Muscle layer of duodenum (tissue), 2 donors: Measurements from ENCODE around the gene BIN2.

Source experiments
- H3K27ac ChIP-seq: one replicate; pipeline ENCODE4 v1.7.0; 2013; ENCODE audit warnings: mild to moderate bottlenecking, low read length
- H3K27me3 ChIP-seq: one replicate; pipeline ENCODE4 v1.7.0; 2013; ENCODE audit warnings: low read depth, mild to moderate bottlenecking, control low read depth, low read length
- H3K36me3 ChIP-seq, 2 donors: one replicate each; pipeline ENCODE4 v1.7.0; 2013; ENCODE audit warnings: low read length in 2 of 2, control low read depth in 1 of 2, mild to moderate bottlenecking in 1 of 2; ENCODE audit not compliant: insufficient read depth in 2 of 2, control insufficient read depth in 1 of 2
- H3K4me1 ChIP-seq, 2 donors: one replicate each; pipeline ENCODE4 v1.7.0; 2013; ENCODE audit warnings: low read length in 2 of 2, mild to moderate bottlenecking in 2 of 2, control low read depth in 1 of 2, moderate library complexity in 1 of 2; ENCODE audit not compliant: insufficient read depth in 2 of 2, control insufficient read depth in 1 of 2
- H3K4me3 ChIP-seq, 2 donors: one replicate each; pipeline ENCODE4 v1.7.0; 2013; ENCODE audit warnings: low read length in 2 of 2, low read depth in 1 of 2, mild to moderate bottlenecking in 1 of 2
- H3K9me3 ChIP-seq, 2 donors: one replicate each; pipeline ENCODE4 v1.7.0; 2013; ENCODE audit warnings: low read length in 2 of 2, control low read depth in 1 of 2, mild to moderate bottlenecking in 1 of 2; ENCODE audit not compliant: control insufficient read depth in 1 of 2
- donor health status: healthy.

BIN2 gene

DNA sequence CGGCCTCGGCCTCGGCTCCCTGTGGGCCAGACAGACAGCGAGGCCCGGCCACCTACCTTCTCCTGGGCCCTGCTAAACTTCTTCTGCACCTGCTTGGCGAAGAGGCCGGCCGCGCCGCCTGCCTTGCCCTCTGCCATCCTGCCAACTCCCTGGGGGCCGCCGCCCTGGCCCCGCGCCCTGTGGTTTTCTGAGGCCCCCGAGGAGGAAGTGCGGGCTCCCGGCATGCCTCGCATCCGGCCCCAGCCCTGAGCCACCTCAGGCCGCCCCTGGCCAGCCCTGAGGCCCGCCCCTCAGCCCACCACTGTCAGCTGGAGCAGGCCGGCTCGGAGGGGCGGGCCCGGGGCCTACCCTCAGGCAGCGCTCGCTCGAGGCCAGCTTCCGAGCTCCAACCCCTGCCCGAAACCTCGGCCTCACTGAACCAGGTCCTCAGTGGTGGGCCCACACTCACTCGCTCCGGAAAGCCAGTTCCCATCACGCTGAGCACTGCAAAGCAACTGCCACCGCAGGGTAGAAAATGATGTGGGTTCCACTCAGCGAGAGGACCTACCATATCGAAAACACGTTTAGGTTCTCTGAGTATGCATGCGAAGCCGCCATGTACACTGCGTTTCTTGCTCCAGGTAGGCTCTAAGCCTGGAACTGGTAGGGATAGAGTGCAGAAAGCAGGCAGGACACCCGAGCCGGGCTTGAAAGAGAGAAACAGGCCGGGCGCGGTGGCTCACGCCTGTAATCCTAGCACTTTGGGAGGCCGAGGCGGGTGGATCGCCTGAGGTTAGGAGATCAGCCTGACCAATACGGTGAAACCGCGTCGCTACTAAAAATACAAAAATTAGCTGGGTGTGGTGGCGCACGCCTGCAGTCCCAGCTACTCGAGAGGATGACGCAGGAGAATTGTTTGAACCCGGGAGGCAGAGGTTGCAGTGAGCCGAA lies at the start of gene BIN2:
Gene BIN2, minus strand, starts transcription at position 209 of the 930 bp plus-strand sequence. Its CDS starts 72 bp downstream, at position 137.
- no peaks in the 10 kb centered on the region for H3K9me3 ChIP-seq
- H3K27me3 ChIP-seq, result no peaks in the 10 kb centered on the region
- peaks cover 0 to under 1% of the 10 kb centered on the region in 2 donors for H3K4me1 ChIP-seq
- H3K27ac ChIP-seq, result peak within 1 kb of the TSS; percentile 51
- H3K4me3 ChIP-seq, result peak within 1 kb of the TSS; percentile 28 to 46
- no peaks in the 10 kb centered on the region for H3K36me3 ChIP-seq

GRCh38 chr12:51373187-51373586 lies 49.2 kb upstream of the BIN2 start:
- Histone ChIP-seq H3K9me3 (no peaks in the 10 kb centered on the region), H3K36me3 (peaks cover 0 to 7% of the 10 kb centered on the region in 2 donors), H3K4me3 (no peak overlapping the region), H3K27ac (no peak overlapping the region), H3K27me3 (no peaks in the 10 kb centered on the region), H3K4me1 (no peaks in the 10 kb centered on the region)

DNA sequence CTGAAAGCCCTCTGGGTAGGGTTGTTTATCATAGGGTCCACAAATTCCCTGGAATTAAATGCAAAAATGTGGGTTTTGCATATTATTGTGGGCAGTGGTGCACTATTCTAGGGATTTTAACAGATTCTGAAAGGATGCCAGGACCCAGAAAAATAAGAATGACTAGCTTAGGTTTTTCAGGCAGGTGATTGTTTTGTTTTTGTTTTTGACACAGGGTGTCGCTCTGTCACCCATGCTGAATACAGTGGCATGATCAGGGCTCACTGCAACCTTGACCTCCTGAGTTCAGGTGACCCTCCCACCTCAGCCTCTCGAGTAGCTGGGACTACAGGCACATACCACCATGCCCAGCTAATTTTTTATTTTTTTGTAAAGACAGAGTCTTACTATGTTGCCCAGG lies 48.0 kb upstream of the BIN2 start:
- no peaks in the 10 kb centered on the region for H3K9me3 ChIP-seq
- no peaks in the 10 kb centered on the region for H3K27me3 ChIP-seq
- no peak overlapping the region for H3K27ac ChIP-seq
- H3K4me3 ChIP-seq, result no peak overlapping the region
- H3K4me1 ChIP-seq, result no peaks in the 10 kb centered on the region
- H3K36me3 ChIP-seq, result no peaks in the 10 kb centered on the region

GRCh38 chr12:51371295-51371953 lies 47.5 kb upstream of the BIN2 start:
- no peak overlapping the region for H3K27ac ChIP-seq
- H3K4me1 ChIP-seq, result no peaks in the 10 kb centered on the region
- H3K4me3 ChIP-seq, result no peak overlapping the region
- H3K9me3 ChIP-seq, result no peaks in the 10 kb centered on the region
- no peaks in the 10 kb centered on the region for H3K27me3 ChIP-seq
- no peaks in the 10 kb centered on the region for H3K36me3 ChIP-seq

GRCh38 chr12:51370667-51371066 lies 46.7 kb upstream of the BIN2 start:
- no peak overlapping the region for H3K27ac ChIP-seq

GRCh38 chr12:51369581-51369980 lies 45.6 kb upstream of the BIN2 start:
- no peak overlapping the region for H3K27ac ChIP-seq
- no peaks in the 10 kb centered on the region for H3K9me3 ChIP-seq
- no peaks in the 10 kb centered on the region for H3K36me3 ChIP-seq
- no peaks in the 10 kb centered on the region for H3K4me1 ChIP-seq
- no peaks in the 10 kb centered on the region for H3K27me3 ChIP-seq
- no peak overlapping the region for H3K4me3 ChIP-seq

More at GRCh38 chr12:51370667-51371066, 46.7 kb upstream of the BIN2 start:
- H3K4me1 ChIP-seq, result no peaks in the 10 kb centered on the region
- H3K9me3 ChIP-seq, result no peaks in the 10 kb centered on the region
- H3K27me3 ChIP-seq, result no peaks in the 10 kb centered on the region
- no peaks in the 10 kb centered on the region for H3K36me3 ChIP-seq
- no peak overlapping the region for H3K4me3 ChIP-seq

DNA sequence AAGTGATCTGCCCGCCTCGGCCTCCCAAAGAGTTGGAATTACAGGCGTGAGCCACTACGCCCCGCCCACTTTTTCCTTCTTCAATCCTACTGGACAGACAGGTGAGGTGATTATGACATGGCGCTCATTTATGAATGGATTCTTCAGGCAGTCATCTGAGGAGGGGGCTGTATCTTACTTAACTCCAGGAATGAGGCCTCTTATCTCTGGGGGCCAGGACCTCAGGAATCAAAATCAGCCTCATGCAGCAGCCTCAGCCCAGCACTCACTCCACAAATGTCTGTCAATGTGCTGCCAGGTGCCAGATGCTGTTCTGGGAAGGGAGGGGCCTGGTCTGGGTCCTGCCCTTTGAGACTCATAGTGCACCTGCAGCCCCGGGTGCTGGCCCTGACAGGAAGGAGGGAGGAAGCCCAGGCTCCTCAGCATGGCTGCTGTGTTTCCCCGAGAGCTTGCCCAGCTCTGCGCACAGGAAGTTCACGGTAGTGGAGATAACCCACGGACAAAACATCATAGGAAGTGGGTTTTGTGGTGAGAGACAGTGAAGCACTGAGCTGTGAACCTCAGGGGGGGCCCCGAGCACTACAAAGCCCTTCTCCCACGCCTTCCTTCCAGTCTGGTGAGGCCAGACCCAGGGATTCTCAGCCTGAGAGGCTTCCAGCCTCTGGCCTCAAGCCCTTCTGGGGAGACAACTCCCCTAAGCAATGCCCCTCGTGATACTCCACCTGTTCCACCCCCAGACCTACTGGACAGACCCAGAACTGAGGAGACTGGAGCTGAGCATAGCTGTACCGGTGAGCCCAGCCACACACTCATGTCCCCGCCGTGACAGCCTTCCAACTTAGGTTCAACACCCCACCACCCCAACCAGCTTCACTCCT lies 44.9 kb upstream of the BIN2 start:
- no peaks in the 10 kb centered on the region for H3K36me3 ChIP-seq
- no peak overlapping the region for H3K27ac ChIP-seq
- H3K4me1 ChIP-seq, result no peaks in the 10 kb centered on the region
- H3K4me3 ChIP-seq, result no peak overlapping the region
- no peaks in the 10 kb centered on the region for H3K27me3 ChIP-seq
- no peaks in the 10 kb centered on the region for H3K9me3 ChIP-seq

- no peaks in the 10 kb centered on the region for H3K9me3 ChIP-seq
- no peak overlapping the region for H3K27ac ChIP-seq
- no peak overlapping the region for H3K4me3 ChIP-seq
- H3K4me1 ChIP-seq, result no peaks in the 10 kb centered on the region
- H3K27me3 ChIP-seq, result no peaks in the 10 kb centered on the region
- H3K36me3 ChIP-seq, result no peaks in the 10 kb centered on the region
Measured at GRCh38 chr12:51365276-51365675, 41.3 kb upstream of the BIN2 start.

DNA sequence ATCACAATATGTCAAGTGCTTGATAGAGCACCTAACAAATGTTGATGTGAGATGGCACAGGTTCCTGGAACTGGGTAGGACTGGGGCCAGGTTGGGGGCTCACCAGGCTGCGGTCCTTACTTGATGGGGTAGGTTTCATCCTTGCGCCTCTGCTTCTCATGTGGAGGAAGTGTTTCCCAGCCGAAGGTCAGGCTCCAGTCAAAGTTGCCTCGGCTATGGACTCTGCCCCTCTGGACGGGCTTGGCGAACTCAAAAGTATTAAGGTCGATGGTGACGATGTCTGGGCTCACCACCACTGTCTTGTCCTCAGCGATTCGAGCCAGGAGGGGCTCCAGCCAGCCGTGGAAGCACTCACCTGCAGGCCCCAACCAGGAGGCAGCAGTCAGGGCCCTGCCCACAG lies 40.0 kb upstream of the BIN2 start:
- no peaks in the 10 kb centered on the region for H3K36me3 ChIP-seq
- H3K27ac ChIP-seq, result no peak overlapping the region
- no peaks in the 10 kb centered on the region for H3K9me3 ChIP-seq
- no peaks in the 10 kb centered on the region for H3K27me3 ChIP-seq
- no peak overlapping the region for H3K4me3 ChIP-seq
- H3K4me1 ChIP-seq, result no peaks in the 10 kb centered on the region

GRCh38 chr12:51362747-51363342 lies 38.9 kb upstream of the BIN2 start:
- Histone ChIP-seq H3K36me3 (no peaks in the 10 kb centered on the region), H3K4me3 (no peak overlapping the region), H3K4me1 (no peaks in the 10 kb centered on the region), H3K27me3 (no peaks in the 10 kb centered on the region), H3K27ac (no peak overlapping the region), H3K9me3 (no peaks in the 10 kb centered on the region)
